ENCODE data around the gene PRRT4. TPM values are rescaled to one million over a fixed set of nuclear protein-coding genes. Genes with fewer than 3 reads are reported as not detected.
A peak's percentile ranks its signal among the peaks of the same experiment; 100 is the strongest.

Gene PRRT4
- total and polyA plus RNA-seq, 2 donors: 0.28 to 0.66 TPM

- H3K27ac ChIP-seq (ENCODE audit: low read depth in 1 of 2, low read length in 1 of 2): no peak overlapping the region
- no peaks in the 10 kb centered on the region for H3K36me3 ChIP-seq (ENCODE audit: control insufficient read depth in 2 of 2, insufficient read depth in 2 of 2, low read length in 1 of 2)
- peaks cover 15 to 37% of the 10 kb centered on the region in 2 donors for H3K4me1 ChIP-seq (ENCODE audit: control insufficient read depth in 2 of 2, insufficient read depth in 2 of 2, low read length in 2 of 2)
- no peak overlapping the region for H3K4me3 ChIP-seq (ENCODE audit: low read length in 2 of 2)
- DNase-seq (ENCODE audit: low read depth in 6 of 9, low spot score in 9 of 9): peak in 2 of 9 donors; percentile 20 to 48
- 47% methylated on average over 3 of the region's 3 CpGs for WGBS
- peaks cover 0 to 2% of the 10 kb centered on the region in 2 donors for H3K9me3 ChIP-seq (ENCODE audit: control insufficient read depth in 2 of 2, insufficient read depth in 1 of 2, low read length in 1 of 2)
- H3K27me3 ChIP-seq (ENCODE audit: control insufficient read depth in 2 of 2, insufficient read depth in 1 of 2, low read length in 1 of 2): no peaks in the 10 kb centered on the region
Observed at GRCh38 chr7:128380483-128381106, 19.1 kb upstream of the PRRT4 start.

- WGBS: 96% methylated on average over 6 of the region's 6 CpGs
- H3K36me3 ChIP-seq (ENCODE audit: control insufficient read depth in 2 of 2, insufficient read depth in 2 of 2, low read length in 1 of 2): no peaks in the 10 kb centered on the region
- no peak for DNase-seq (ENCODE audit: low read depth in 6 of 9, low spot score in 9 of 9)
- H3K27me3 ChIP-seq (ENCODE audit: control insufficient read depth in 2 of 2, insufficient read depth in 1 of 2, low read length in 1 of 2): no peaks in the 10 kb centered on the region
- H3K4me1 ChIP-seq (ENCODE audit: control insufficient read depth in 2 of 2, insufficient read depth in 2 of 2, low read length in 2 of 2): peaks cover 15 to 36% of the 10 kb centered on the region in 2 donors
- H3K9me3 ChIP-seq (ENCODE audit: control insufficient read depth in 2 of 2, insufficient read depth in 1 of 2, low read length in 1 of 2): peaks cover 0 to 2% of the 10 kb centered on the region in 2 donors
- H3K4me3 ChIP-seq (ENCODE audit: low read length in 2 of 2): no peak overlapping the region
- H3K27ac ChIP-seq (ENCODE audit: low read depth in 1 of 2, low read length in 1 of 2): no peak overlapping the region
Observed at GRCh38 chr7:128379900-128380479, 18.5 kb upstream of the PRRT4 start.

DNA sequence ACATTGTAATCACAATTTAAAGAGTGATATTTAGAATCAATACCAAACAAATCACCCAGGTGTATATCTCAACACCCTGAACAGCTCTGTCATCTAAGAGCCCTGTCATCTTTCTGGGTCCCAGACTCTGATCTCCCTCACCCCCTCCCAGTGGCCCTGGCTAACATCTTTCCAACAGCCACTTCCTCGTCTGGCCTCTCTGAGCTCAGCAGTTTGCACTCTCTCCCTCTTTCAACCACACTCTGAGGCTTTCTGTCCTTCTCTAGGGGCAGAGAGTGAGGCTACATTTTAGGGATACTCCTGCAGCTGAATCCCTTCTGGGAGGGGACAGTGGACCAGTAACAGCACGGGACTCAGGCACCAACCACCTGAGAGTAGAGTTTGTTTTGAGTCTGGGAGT is 17.1 kb upstream of the PRRT4 start:
- Histone ChIP-seq H3K9me3 (ENCODE audit: control insufficient read depth in 2 of 2, insufficient read depth in 1 of 2, low read length in 1 of 2) (peaks cover 0 to 2% of the 10 kb centered on the region in 2 donors), H3K36me3 (ENCODE audit: control insufficient read depth in 2 of 2, insufficient read depth in 2 of 2, low read length in 1 of 2) (no peaks in the 10 kb centered on the region), H3K27ac (ENCODE audit: low read depth in 1 of 2, low read length in 1 of 2) (no peak overlapping the region), H3K27me3 (ENCODE audit: control insufficient read depth in 2 of 2, insufficient read depth in 1 of 2, low read length in 1 of 2) (peaks cover 0 to 2% of the 10 kb centered on the region in 2 donors), H3K4me3 (ENCODE audit: low read length in 2 of 2) (no peak overlapping the region), H3K4me1 (ENCODE audit: control insufficient read depth in 2 of 2, insufficient read depth in 2 of 2, low read length in 2 of 2) (peaks cover 15 to 25% of the 10 kb centered on the region in 2 donors)
- no peak for DNase-seq (ENCODE audit: low read depth in 6 of 9, low spot score in 9 of 9)
- WGBS: 72% methylated on average over 2 of the region's 2 CpGs

- Histone ChIP-seq H3K27ac (ENCODE audit: low read depth in 1 of 2, low read length in 1 of 2) (no peak overlapping the region), H3K4me1 (ENCODE audit: control insufficient read depth in 2 of 2, insufficient read depth in 2 of 2, low read length in 2 of 2) (peaks cover 7 to 12% of the 10 kb centered on the region in 2 donors), H3K9me3 (ENCODE audit: control insufficient read depth in 2 of 2, insufficient read depth in 1 of 2, low read length in 1 of 2) (no peaks in the 10 kb centered on the region), H3K36me3 (ENCODE audit: control insufficient read depth in 2 of 2, insufficient read depth in 2 of 2, low read length in 1 of 2) (no peaks in the 10 kb centered on the region), H3K4me3 (ENCODE audit: low read length in 2 of 2) (no peak overlapping the region), H3K27me3 (ENCODE audit: control insufficient read depth in 2 of 2, insufficient read depth in 1 of 2, low read length in 1 of 2) (peaks cover 0 to 3% of the 10 kb centered on the region in 2 donors)
- WGBS: 98% methylated on average over 3 of the region's 3 CpGs
- DNase-seq (ENCODE audit: low read depth in 6 of 9, low spot score in 9 of 9): no peak
Observed at GRCh38 chr7:128376077-128376476, 14.6 kb upstream of the PRRT4 start.

DNA sequence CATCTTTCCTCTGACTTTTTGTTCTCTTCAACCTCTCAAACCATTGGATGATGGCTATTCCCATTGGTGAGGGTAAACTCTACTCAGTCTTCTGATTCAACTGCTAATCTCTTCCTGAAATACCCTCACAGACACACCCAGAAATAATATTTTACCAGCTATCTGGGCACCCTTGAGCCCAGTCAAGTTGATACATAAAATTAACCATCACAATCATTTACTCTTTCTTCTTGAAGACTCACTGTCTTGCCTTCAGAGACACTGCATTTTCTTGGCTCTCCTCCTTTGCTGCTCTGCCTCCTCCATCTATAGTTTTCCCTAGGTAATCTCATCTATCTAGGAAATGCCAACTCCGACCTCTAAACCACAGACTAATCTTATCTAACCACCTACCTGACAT is 12.6 kb upstream of the PRRT4 start:
- no peak overlapping the region for H3K4me3 ChIP-seq (ENCODE audit: low read length in 2 of 2)
- H3K36me3 ChIP-seq (ENCODE audit: control insufficient read depth in 2 of 2, insufficient read depth in 2 of 2, low read length in 1 of 2): no peaks in the 10 kb centered on the region
- no peak for DNase-seq (ENCODE audit: low read depth in 6 of 9, low spot score in 9 of 9)
- WGBS: 65% methylated on average over 1 of the region's 1 CpG
- H3K27me3 ChIP-seq (ENCODE audit: control insufficient read depth in 2 of 2, insufficient read depth in 1 of 2, low read length in 1 of 2): peaks cover 0 to 3% of the 10 kb centered on the region in 2 donors
- H3K9me3 ChIP-seq (ENCODE audit: control insufficient read depth in 2 of 2, insufficient read depth in 1 of 2, low read length in 1 of 2): no peaks in the 10 kb centered on the region
- H3K4me1 ChIP-seq (ENCODE audit: control insufficient read depth in 2 of 2, insufficient read depth in 2 of 2, low read length in 2 of 2): no peaks in the 10 kb centered on the region
- H3K27ac ChIP-seq (ENCODE audit: low read depth in 1 of 2, low read length in 1 of 2): no peak overlapping the region

DNA sequence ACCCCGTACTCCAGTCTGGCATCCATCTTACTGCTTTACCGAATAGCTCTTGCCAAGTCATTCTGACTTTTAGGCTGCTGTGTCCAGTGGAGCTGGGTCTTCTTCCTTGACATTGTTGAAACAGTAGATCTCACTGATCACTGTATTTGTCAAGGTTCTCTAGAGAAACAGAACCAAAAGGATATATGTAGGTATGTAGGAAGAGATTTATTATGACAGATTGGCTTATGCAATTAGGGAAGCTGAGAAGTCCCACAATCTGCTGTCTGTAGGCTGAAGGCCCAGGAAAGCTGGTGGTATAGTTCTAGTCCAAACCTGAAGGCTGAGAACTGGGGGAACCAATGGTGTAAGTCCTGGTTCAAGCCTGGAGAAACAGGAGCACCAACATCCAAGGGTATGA is 12.1 kb upstream of the PRRT4 start:
- Histone ChIP-seq H3K27me3 (ENCODE audit: control insufficient read depth in 2 of 2, insufficient read depth in 1 of 2, low read length in 1 of 2) (peaks cover 0 to 3% of the 10 kb centered on the region in 2 donors), H3K27ac (ENCODE audit: low read depth in 1 of 2, low read length in 1 of 2) (no peak overlapping the region)
- WGBS: 97% methylated on average over 2 of the region's 2 CpGs

DNA sequence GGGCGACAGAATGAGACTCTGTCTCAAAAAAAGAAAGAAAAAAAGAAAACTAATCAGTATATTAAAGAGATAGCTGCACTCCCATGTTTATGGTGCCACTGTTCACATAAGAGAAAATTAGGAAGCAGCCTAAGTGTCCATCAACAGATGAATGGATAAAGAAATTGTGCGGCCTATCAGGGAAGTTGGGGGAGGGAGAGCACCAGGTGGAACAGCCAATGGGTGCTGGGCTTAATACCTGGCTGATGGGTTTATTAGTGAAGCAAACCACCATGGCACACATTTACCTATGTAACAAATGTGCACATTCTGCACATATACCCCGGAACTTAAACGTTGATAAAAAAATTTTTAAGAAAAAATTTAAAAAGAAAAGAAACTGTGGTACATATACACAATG is 9.0 kb upstream of the PRRT4 start:
- Histone ChIP-seq H3K36me3 (ENCODE audit: control insufficient read depth in 2 of 2, insufficient read depth in 2 of 2, low read length in 1 of 2) (no peaks in the 10 kb centered on the region), H3K27ac (ENCODE audit: low read depth in 1 of 2, low read length in 1 of 2) (no peak overlapping the region), H3K4me3 (ENCODE audit: low read length in 2 of 2) (no peak overlapping the region), H3K27me3 (ENCODE audit: control insufficient read depth in 2 of 2, insufficient read depth in 1 of 2, low read length in 1 of 2) (peaks cover 2 to 18% of the 10 kb centered on the region in 2 donors), H3K4me1 (ENCODE audit: control insufficient read depth in 2 of 2, insufficient read depth in 2 of 2, low read length in 2 of 2) (no peaks in the 10 kb centered on the region), H3K9me3 (ENCODE audit: control insufficient read depth in 2 of 2, insufficient read depth in 1 of 2, low read length in 1 of 2) (no peaks in the 10 kb centered on the region)
- WGBS: 95% methylated on average over 4 of the region's 4 CpGs
- DNase-seq (ENCODE audit: low read depth in 6 of 9, low spot score in 9 of 9): no peak

More for the DNA sequence above, 12.1 kb upstream of the PRRT4 start:
- Histone ChIP-seq H3K9me3 (ENCODE audit: control insufficient read depth in 2 of 2, insufficient read depth in 1 of 2, low read length in 1 of 2) (no peaks in the 10 kb centered on the region), H3K36me3 (ENCODE audit: control insufficient read depth in 2 of 2, insufficient read depth in 2 of 2, low read length in 1 of 2) (no peaks in the 10 kb centered on the region), H3K4me3 (ENCODE audit: low read length in 2 of 2) (no peak overlapping the region), H3K4me1 (ENCODE audit: control insufficient read depth in 2 of 2, insufficient read depth in 2 of 2, low read length in 2 of 2) (no peaks in the 10 kb centered on the region)
- DNase-seq (ENCODE audit: low read depth in 6 of 9, low spot score in 9 of 9): no peak

GRCh38 chr7:128366986-128367385 is 5.5 kb upstream of the PRRT4 start:
- Histone ChIP-seq H3K9me3 (ENCODE audit: control insufficient read depth in 2 of 2, insufficient read depth in 1 of 2, low read length in 1 of 2) (peaks cover 0 to 4% of the 10 kb centered on the region in 2 donors), H3K4me3 (ENCODE audit: low read length in 2 of 2) (no peak overlapping the region), H3K27me3 (ENCODE audit: control insufficient read depth in 2 of 2, insufficient read depth in 1 of 2, low read length in 1 of 2) (peaks cover 10 to 49% of the 10 kb centered on the region in 2 donors), H3K36me3 (ENCODE audit: control insufficient read depth in 2 of 2, insufficient read depth in 2 of 2, low read length in 1 of 2) (no peaks in the 10 kb centered on the region), H3K4me1 (ENCODE audit: control insufficient read depth in 2 of 2, insufficient read depth in 2 of 2, low read length in 2 of 2) (peaks cover 2 to 7% of the 10 kb centered on the region in 2 donors), H3K27ac (ENCODE audit: low read depth in 1 of 2, low read length in 1 of 2) (no peak overlapping the region)
- no peak for DNase-seq (ENCODE audit: low read depth in 6 of 9, low spot score in 9 of 9)

DNA sequence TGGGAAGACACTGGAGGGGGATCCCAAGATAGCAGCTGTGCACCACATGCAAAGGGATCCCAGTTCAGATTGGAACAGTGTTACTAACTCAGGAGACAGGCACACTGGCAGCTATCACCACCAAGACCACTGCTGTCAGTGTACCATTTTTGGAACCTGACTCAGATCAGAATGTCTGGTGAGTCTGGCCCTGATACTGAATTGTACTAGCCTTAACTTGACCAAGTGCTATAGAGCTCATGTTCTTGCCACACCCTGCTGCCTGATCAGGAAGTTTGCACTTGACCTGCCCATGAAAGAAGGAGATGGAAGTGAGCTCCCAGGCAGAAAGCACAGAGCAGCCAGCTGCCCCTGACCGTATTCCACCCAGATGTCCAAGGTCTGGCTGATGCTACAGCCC is 4.8 kb upstream of the PRRT4 start:
- 58% methylated on average over 1 of the region's 1 CpG for WGBS
- Histone ChIP-seq H3K36me3 (ENCODE audit: control insufficient read depth in 2 of 2, insufficient read depth in 2 of 2, low read length in 1 of 2) (no peaks in the 10 kb centered on the region), H3K27me3 (ENCODE audit: control insufficient read depth in 2 of 2, insufficient read depth in 1 of 2, low read length in 1 of 2) (peaks cover 10 to 53% of the 10 kb centered on the region in 2 donors), H3K4me1 (ENCODE audit: control insufficient read depth in 2 of 2, insufficient read depth in 2 of 2, low read length in 2 of 2) (peaks cover 2 to 10% of the 10 kb centered on the region in 2 donors), H3K27ac (ENCODE audit: low read depth in 1 of 2, low read length in 1 of 2) (no peak overlapping the region), H3K9me3 (ENCODE audit: control insufficient read depth in 2 of 2, insufficient read depth in 1 of 2, low read length in 1 of 2) (peaks cover 0 to 4% of the 10 kb centered on the region in 2 donors), H3K4me3 (ENCODE audit: low read length in 2 of 2) (no peak overlapping the region)
- DNase-seq (ENCODE audit: low read depth in 6 of 9, low spot score in 9 of 9): no peak

Data from thymus (tissue), 11 donors.